ENCODE measurements around the gene MYT1.

DNA sequence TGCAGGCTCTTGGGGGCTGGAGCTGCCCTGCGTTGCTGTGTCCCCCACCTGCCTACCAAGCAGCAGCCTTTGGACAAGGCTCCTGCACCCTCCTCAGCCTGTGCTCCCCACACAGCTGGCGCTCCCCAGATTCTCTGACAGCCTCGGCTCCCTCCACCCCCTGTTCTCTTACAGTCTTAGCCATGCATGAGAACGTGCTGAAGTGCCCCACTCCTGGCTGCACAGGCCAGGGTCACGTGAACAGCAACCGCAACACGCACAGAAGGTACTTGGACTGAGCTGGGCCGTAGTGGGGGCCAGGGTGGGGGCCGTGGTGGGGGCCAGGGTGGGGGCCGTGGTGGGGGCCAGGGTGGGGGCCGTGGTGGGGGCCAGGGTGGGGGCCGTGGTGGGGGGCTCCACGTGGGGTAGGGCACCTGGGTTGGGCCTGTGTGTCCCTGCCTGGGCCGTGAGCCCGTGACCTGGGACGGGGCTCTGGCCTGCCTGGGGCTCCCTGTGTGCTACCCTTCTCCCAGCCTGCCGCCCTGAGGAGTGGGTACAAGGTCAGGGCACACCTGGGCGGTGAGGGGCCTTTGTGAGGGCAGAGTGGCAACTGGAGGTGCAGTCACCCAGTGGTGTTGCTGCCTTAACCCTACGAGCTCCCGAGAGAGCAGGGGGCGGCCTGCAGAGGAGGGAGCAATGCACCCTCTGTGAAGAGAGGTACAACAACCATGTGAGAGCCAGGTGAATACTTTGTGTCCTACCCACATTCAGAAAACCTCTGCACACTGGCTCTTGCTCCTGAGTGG lies 47.8 kb downstream of the MYT1 start:
- TF ChIP-seq CTCF (IDR thresholded peaks at IDR 0.05) (no peak), POLR2A (IDR thresholded peaks at IDR 0.05) (no peak)

All from uterus (tissue), 2 donors.